GM18519 (cell line): ENCODE data around the gene FAF1.
"Not testable (repeated sequence)": the region's sequence is repeated elsewhere in the genome, so short reads cannot be mapped to it uniquely, and the experiment has no call there.

ENCODE experiments used
- ATAC-seq: cut with Tn5 transposase; IDR thresholded peaks from one replicate; pipeline ENCODE4 v1.9.1; 2021; ENCODE audit warnings: mild to moderate bottlenecking, moderate library complexity; ENCODE audit not compliant: unreplicated experiment, low FRiP score

Gene FAF1

GRCh38 chr1:50717327-50717726, 242.7 kb downstream of the FAF1 start:
- no peak for ATAC-seq

- not testable (repeated sequence) for ATAC-seq
These were observed 243.6 kb downstream of the FAF1 start for GRCh38 chr1:50716455-50716854.

GRCh38 chr1:50710099-50710498, 250.0 kb downstream of the FAF1 start:
- ATAC-seq: no peak

- no peak for ATAC-seq
These were observed 252.2 kb downstream of the FAF1 start for GRCh38 chr1:50707824-50708223.

GRCh38 chr1:50705699-50706098, 254.4 kb downstream of the FAF1 start:
- ATAC-seq: no peak

- ATAC-seq: no peak
These were observed 255.0 kb downstream of the FAF1 start for GRCh38 chr1:50705041-50705440.

GRCh38 chr1:50704126-50704525, 255.9 kb downstream of the FAF1 start:
- no peak for ATAC-seq

- ATAC-seq: no peak
These were observed 256.8 kb downstream of the FAF1 start for GRCh38 chr1:50703240-50703639.

- ATAC-seq: no peak
These were observed 257.7 kb downstream of the FAF1 start for GRCh38 chr1:50702395-50702794.

- no peak for ATAC-seq
These were observed 258.3 kb downstream of the FAF1 start for GRCh38 chr1:50701706-50702317.

- ATAC-seq: no peak
These were observed 259.4 kb downstream of the FAF1 start for GRCh38 chr1:50700621-50701020.

- no peak for ATAC-seq
These were observed 259.9 kb downstream of the FAF1 start for GRCh38 chr1:50700214-50700613.

- ATAC-seq: no peak
These were observed 260.3 kb downstream of the FAF1 start for GRCh38 chr1:50699795-50700194.

- ATAC-seq: no peak
These were observed 262.3 kb downstream of the FAF1 start for GRCh38 chr1:50697440-50698421.

- ATAC-seq: no peak
These were observed 266.2 kb downstream of the FAF1 start for GRCh38 chr1:50693829-50694228.

- no peak for ATAC-seq
These were observed 275.9 kb downstream of the FAF1 start for GRCh38 chr1:50684185-50684584.

- no peak for ATAC-seq
These were observed 278.1 kb downstream of the FAF1 start for GRCh38 chr1:50681931-50682330.

GRCh38 chr1:50667710-50668356, 292.2 kb downstream of the FAF1 start:
- no peak for ATAC-seq

- ATAC-seq: no peak
These were observed 292.8 kb downstream of the FAF1 start for GRCh38 chr1:50667272-50667671.

GRCh38 chr1:50666849-50667248, 293.2 kb downstream of the FAF1 start:
- ATAC-seq: no peak

- no peak for ATAC-seq
These were observed 294.7 kb downstream of the FAF1 start for GRCh38 chr1:50665413-50665812.
